ENCODE measurements around the gene WLS. TPM values are rescaled to one million over a fixed set of nuclear protein-coding genes. Genes with fewer than 3 reads are reported as not detected.

WLS gene
- total RNA-seq, 5 donors from 2014 or later (not counting 1 experiment from before 2014, with no cell fraction given): 0.53 to 1.9 (median 1.0) TPM; not detected in 2

- Histone ChIP-seq H3K4me3 (ENCODE audit: control insufficient read depth in 1 of 2, extremely low read depth in 1 of 2, low read length in 1 of 2) (no peak overlapping the region), H3K9me3 (no peaks in the 10 kb centered on the region), H3K4me1 (ENCODE audit: control insufficient read depth in 1 of 2, extremely low read depth in 1 of 2, insufficient read depth in 2 of 2, low read length in 2 of 2) (no peaks in the 10 kb centered on the region), H3K27me3 (replicated peaks in 1 of 2; ENCODE audit: control insufficient read depth in 2 of 2, extremely low read depth in 1 of 2, insufficient read depth in 2 of 2, low read length in 1 of 2) (no peaks in the 10 kb centered on the region), H3K36me3 (ENCODE audit: control insufficient read depth in 2 of 2, extremely low read depth in 1 of 2, insufficient read depth in 1 of 2, low read length in 1 of 2) (no peaks in the 10 kb centered on the region), H3K27ac (ENCODE audit: low read length) (no peak overlapping the region)
- no peaks in the 10 kb centered on the region for H3K4me1 Mint-ChIP-seq
- no peak overlapping the region for H3K27ac Mint-ChIP-seq
- POLR2A ChIA-PET: no interaction called here
- WGBS (ENCODE audit: insufficient coverage): 100% methylated on average over 1 of the region's 3 CpGs
- peaks cover 0 to 3% (median 0%) of the 10 kb centered on the region in 3 donors for H3K9me3 Mint-ChIP-seq
- H3K27me3 Mint-ChIP-seq: peaks cover 3 to 4% of the 10 kb centered on the region in 2 donors
- H3K36me3 Mint-ChIP-seq: no peaks in the 10 kb centered on the region
- no peak overlapping the region for H3K4me3 Mint-ChIP-seq
- DNase-seq: no peak
- no peak for ATAC-seq (replicated peaks in 1 of 4)
- CTCF ChIA-PET: no interaction called here
Measured at GRCh38 chr1:68205794-68206358, 26.4 kb downstream of the WLS start.

- H3K36me3 ChIP-seq (ENCODE audit: control insufficient read depth in 2 of 2, extremely low read depth in 1 of 2, insufficient read depth in 1 of 2, low read length in 1 of 2): no peaks in the 10 kb centered on the region
- H3K27me3 ChIP-seq (replicated peaks in 1 of 2; ENCODE audit: control insufficient read depth in 2 of 2, extremely low read depth in 1 of 2, insufficient read depth in 2 of 2, low read length in 1 of 2): no peaks in the 10 kb centered on the region
- Mint-ChIP-seq H3K4me3 (no peak overlapping the region), H3K27me3 (peaks cover 2 to 4% of the 10 kb centered on the region in 2 donors), H3K4me1 (no peaks in the 10 kb centered on the region), H3K9me3 (peaks cover 0 to 2% (median 0%) of the 10 kb centered on the region in 3 donors), H3K27ac (no peak overlapping the region), H3K36me3 (no peaks in the 10 kb centered on the region)
- H3K27ac ChIP-seq (ENCODE audit: low read length): no peak overlapping the region
- H3K4me1 ChIP-seq (ENCODE audit: control insufficient read depth in 1 of 2, extremely low read depth in 1 of 2, insufficient read depth in 2 of 2, low read length in 2 of 2): no peaks in the 10 kb centered on the region
- H3K4me3 ChIP-seq (ENCODE audit: control insufficient read depth in 1 of 2, extremely low read depth in 1 of 2, low read length in 1 of 2): no peak overlapping the region
- no peaks in the 10 kb centered on the region for H3K9me3 ChIP-seq
- no peak for ATAC-seq (replicated peaks in 1 of 4)
- DNase-seq: no peak
- CTCF ChIA-PET: no interaction called here
- whole genome bisulfite sequencing (ENCODE audit: insufficient coverage): 100% methylated on average over 1 of the region's 4 CpGs
- POLR2A ChIA-PET: no interaction called here
Measured at GRCh38 chr1:68204977-68205630, 27.2 kb downstream of the WLS start.

DNA sequence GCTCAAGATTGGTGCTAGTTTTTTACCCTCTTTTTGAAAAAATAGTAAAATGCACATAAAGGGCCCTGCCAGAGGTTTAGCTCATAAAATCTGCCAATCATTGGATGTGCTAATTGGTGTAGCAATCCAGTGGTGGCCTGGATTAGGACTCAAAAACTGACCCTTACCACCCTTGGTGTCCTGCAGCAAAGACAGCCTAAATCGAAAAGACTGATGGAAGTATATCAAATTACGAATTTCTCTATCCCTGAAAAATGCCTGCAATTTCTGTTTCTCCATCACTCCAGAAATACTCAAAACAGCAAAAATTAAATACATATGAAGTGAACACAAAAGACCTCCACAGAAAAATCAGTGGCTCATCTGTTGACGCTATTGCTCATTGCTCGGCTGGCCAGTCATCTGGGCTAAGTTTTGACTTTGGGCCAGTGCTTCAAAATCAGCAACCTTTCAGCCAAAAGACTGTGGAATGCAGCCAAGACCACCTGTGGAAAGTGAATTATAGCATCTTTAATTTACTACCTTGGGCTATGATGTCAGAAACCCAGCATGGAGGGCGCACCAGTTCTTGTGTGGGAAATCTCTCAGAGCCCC, 30.0 kb downstream of the WLS start:
- ATAC-seq (replicated peaks in 1 of 4) (no peak), DNase-seq (no peak)
- peaks cover 3 to 4% of the 10 kb centered on the region in 2 donors for H3K27me3 Mint-ChIP-seq
- Histone ChIP-seq H3K4me1 (ENCODE audit: control insufficient read depth in 1 of 2, extremely low read depth in 1 of 2, insufficient read depth in 2 of 2, low read length in 2 of 2) (no peaks in the 10 kb centered on the region), H3K9me3 (no peaks in the 10 kb centered on the region), H3K4me3 (ENCODE audit: control insufficient read depth in 1 of 2, extremely low read depth in 1 of 2, low read length in 1 of 2) (no peak overlapping the region), H3K36me3 (ENCODE audit: control insufficient read depth in 2 of 2, extremely low read depth in 1 of 2, insufficient read depth in 1 of 2, low read length in 1 of 2) (no peaks in the 10 kb centered on the region), H3K27me3 (replicated peaks in 1 of 2; ENCODE audit: control insufficient read depth in 2 of 2, extremely low read depth in 1 of 2, insufficient read depth in 2 of 2, low read length in 1 of 2) (no peaks in the 10 kb centered on the region), H3K27ac (ENCODE audit: low read length) (no peak overlapping the region)
- POLR2A ChIA-PET: no interaction called here
- WGBS (ENCODE audit: insufficient coverage): 57% methylated on average over 1 of the region's 5 CpGs
- CTCF ChIA-PET: no interaction called here
- no peaks in the 10 kb centered on the region for H3K36me3 Mint-ChIP-seq
- no peaks in the 10 kb centered on the region for H3K4me1 Mint-ChIP-seq
- H3K27ac Mint-ChIP-seq: no peak overlapping the region
- no peak overlapping the region for H3K4me3 Mint-ChIP-seq
- no peaks in the 10 kb centered on the region for H3K9me3 Mint-ChIP-seq

GRCh38 chr1:68201546-68202238, 30.6 kb downstream of the WLS start:
- Mint-ChIP-seq H3K27me3 (peaks cover 3 to 4% of the 10 kb centered on the region in 2 donors), H3K36me3 (no peaks in the 10 kb centered on the region), H3K4me3 (no peak overlapping the region), H3K27ac (no peak overlapping the region), H3K4me1 (no peaks in the 10 kb centered on the region), H3K9me3 (no peaks in the 10 kb centered on the region)
- Histone ChIP-seq H3K9me3 (no peaks in the 10 kb centered on the region), H3K36me3 (ENCODE audit: control insufficient read depth in 2 of 2, extremely low read depth in 1 of 2, insufficient read depth in 1 of 2, low read length in 1 of 2) (no peaks in the 10 kb centered on the region), H3K4me3 (ENCODE audit: control insufficient read depth in 1 of 2, extremely low read depth in 1 of 2, low read length in 1 of 2) (no peak overlapping the region), H3K27me3 (replicated peaks in 1 of 2; ENCODE audit: control insufficient read depth in 2 of 2, extremely low read depth in 1 of 2, insufficient read depth in 2 of 2, low read length in 1 of 2) (no peaks in the 10 kb centered on the region), H3K4me1 (ENCODE audit: control insufficient read depth in 1 of 2, extremely low read depth in 1 of 2, insufficient read depth in 2 of 2, low read length in 2 of 2) (no peaks in the 10 kb centered on the region), H3K27ac (ENCODE audit: low read length) (no peak overlapping the region)
- 50% methylated on average over 1 of the region's 7 CpGs for WGBS (ENCODE audit: insufficient coverage)
- ChIA-PET POLR2A (no interaction called here), CTCF (no interaction called here)
- no peak for ATAC-seq (replicated peaks in 1 of 4)
- DNase-seq: no peak

- Mint-ChIP-seq H3K4me3 (no peak overlapping the region), H3K4me1 (no peaks in the 10 kb centered on the region), H3K9me3 (no peaks in the 10 kb centered on the region), H3K27ac (no peak overlapping the region), H3K27me3 (peaks cover 4 to 5% of the 10 kb centered on the region in 2 donors), H3K36me3 (no peaks in the 10 kb centered on the region)
- H3K27me3 ChIP-seq (replicated peaks in 1 of 2; ENCODE audit: control insufficient read depth in 2 of 2, extremely low read depth in 1 of 2, insufficient read depth in 2 of 2, low read length in 1 of 2): no peaks in the 10 kb centered on the region
- ChIA-PET POLR2A (no interaction called here), CTCF (no interaction called here)
- no peaks in the 10 kb centered on the region for H3K36me3 ChIP-seq (ENCODE audit: control insufficient read depth in 2 of 2, extremely low read depth in 1 of 2, insufficient read depth in 1 of 2, low read length in 1 of 2)
- H3K27ac ChIP-seq (ENCODE audit: low read length): no peak overlapping the region
- H3K9me3 ChIP-seq: no peaks in the 10 kb centered on the region
- ATAC-seq (replicated peaks in 1 of 4) (no peak), DNase-seq (no peak)
- WGBS (ENCODE audit: insufficient coverage): no CpG with 5 or more reads among the region's 2 CpGs
- H3K4me1 ChIP-seq (ENCODE audit: control insufficient read depth in 1 of 2, extremely low read depth in 1 of 2, insufficient read depth in 2 of 2, low read length in 2 of 2): no peaks in the 10 kb centered on the region
- no peak overlapping the region for H3K4me3 ChIP-seq (ENCODE audit: control insufficient read depth in 1 of 2, extremely low read depth in 1 of 2, low read length in 1 of 2)
Measured at GRCh38 chr1:68199603-68200002, 32.7 kb downstream of the WLS start.

DNA sequence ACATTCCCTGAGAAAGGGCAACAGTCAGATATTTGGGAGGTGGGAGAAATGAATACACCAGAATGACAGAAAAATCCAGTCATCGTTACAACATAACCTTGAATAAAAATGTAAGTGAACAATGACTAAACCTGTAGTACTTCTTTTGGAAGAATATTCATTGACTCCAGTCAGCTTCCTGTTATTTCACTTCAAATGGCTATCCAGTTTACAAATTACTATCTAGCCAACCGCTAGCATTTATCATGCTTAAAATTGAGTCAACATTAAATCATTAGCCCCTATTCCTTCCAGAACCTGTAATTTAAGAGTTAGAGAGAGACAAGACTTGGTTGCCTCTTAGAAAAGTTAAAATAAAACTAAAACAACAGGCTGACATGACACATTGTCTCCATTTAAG, 33.6 kb downstream of the WLS start:
- DNase-seq (no peak), ATAC-seq (replicated peaks in 1 of 4) (no peak)
- POLR2A ChIA-PET: no interaction called here
- Mint-ChIP-seq H3K27ac (no peak overlapping the region), H3K9me3 (no peaks in the 10 kb centered on the region), H3K36me3 (no peaks in the 10 kb centered on the region), H3K4me3 (no peak overlapping the region), H3K4me1 (no peaks in the 10 kb centered on the region), H3K27me3 (peaks cover 4 to 5% of the 10 kb centered on the region in 2 donors)
- no CpG with 5 or more reads among the region's 2 CpGs for WGBS (ENCODE audit: insufficient coverage)
- CTCF ChIA-PET: no interaction called here
- no peak overlapping the region for H3K27ac ChIP-seq (ENCODE audit: low read length)
- H3K36me3 ChIP-seq (ENCODE audit: control insufficient read depth in 2 of 2, extremely low read depth in 1 of 2, insufficient read depth in 1 of 2, low read length in 1 of 2): no peaks in the 10 kb centered on the region
- no peaks in the 10 kb centered on the region for H3K27me3 ChIP-seq (replicated peaks in 1 of 2; ENCODE audit: control insufficient read depth in 2 of 2, extremely low read depth in 1 of 2, insufficient read depth in 2 of 2, low read length in 1 of 2)
- no peaks in the 10 kb centered on the region for H3K9me3 ChIP-seq
- no peak overlapping the region for H3K4me3 ChIP-seq (ENCODE audit: control insufficient read depth in 1 of 2, extremely low read depth in 1 of 2, low read length in 1 of 2)
- H3K4me1 ChIP-seq (ENCODE audit: control insufficient read depth in 1 of 2, extremely low read depth in 1 of 2, insufficient read depth in 2 of 2, low read length in 2 of 2): no peaks in the 10 kb centered on the region
